G401.6 (cell line): ENCODE data around the gene SPANXN1.
"Not testable (repeated sequence)": the region's sequence is repeated elsewhere in the genome, so short reads cannot be mapped to it uniquely, and the experiment has no call there.

Source experiments
- FAIRE-seq: peaks from 2 replicates; lab custom pipeline; 2012; peaks lifted over from hg19 to GRCh38; lab: Jason Lieb, UNC

Gene SPANXN1, protein sequence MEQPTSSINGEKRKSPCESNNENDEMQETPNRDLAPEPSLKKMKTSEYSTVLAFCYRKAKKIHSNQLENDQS

DNA sequence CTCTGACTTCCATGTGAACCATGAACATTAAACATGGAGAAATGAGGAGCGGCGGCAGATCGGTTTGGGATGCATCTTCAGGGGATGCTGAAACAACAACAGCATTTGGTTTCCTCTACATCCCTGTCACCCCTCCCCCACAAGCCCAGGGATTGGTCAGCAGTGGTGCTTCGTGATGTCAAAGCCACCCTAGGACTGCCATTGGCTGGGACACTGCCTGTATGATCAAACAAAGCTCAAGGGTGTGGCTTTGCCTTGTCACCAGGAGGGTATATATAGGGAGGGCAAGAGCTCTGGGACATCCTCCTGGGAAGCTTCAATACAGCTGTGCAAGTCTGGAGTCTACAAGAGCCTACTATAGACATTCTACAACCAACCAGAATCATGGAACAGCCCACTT is at the start of gene SPANXN1:
Gene SPANXN1 (plus strand): TSS at position 301 of the 400 bp plus-strand sequence. CDS start 84 bp downstream, at position 385.
- FAIRE-seq = not testable (repeated sequence)

DNA sequence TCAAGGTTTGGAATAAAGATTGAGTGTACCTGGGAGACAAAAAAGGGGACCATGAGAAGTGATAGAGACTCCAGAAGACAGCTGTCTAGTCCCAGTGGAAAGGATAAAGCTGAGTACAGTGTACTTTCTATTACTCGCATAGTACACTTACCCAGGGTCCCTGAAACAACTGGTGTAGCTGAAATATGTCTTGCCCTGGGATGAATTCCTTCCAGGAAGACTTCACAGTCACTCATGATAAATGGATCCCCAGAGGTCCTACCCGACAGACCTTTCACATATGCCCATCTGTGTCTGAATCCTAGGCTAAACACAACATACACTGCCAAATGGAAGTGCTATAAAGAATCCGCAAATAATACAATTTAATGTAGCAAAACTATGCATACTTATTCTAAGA is 48.2 kb upstream of the SPANXN1 start:
- no peak for FAIRE-seq

DNA sequence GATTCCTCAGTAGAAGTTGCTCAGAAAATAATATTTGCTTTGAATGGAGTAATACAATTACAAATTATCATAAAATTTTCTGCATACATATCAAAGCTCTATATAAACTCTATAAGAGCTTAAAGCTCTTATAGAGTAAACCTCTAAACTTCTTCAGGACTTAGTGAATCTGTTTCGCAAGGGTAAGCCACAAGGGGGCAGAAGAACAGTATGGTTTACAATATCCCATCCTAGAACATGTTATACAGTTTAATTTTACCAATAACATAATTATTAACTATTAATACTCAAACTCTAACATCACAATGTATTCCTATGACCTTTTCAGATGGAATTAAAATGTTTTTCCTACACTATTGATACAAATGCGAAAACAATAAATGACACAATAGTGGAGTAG is 33.8 kb upstream of the SPANXN1 start:
- peak; percentile 75 for FAIRE-seq

DNA sequence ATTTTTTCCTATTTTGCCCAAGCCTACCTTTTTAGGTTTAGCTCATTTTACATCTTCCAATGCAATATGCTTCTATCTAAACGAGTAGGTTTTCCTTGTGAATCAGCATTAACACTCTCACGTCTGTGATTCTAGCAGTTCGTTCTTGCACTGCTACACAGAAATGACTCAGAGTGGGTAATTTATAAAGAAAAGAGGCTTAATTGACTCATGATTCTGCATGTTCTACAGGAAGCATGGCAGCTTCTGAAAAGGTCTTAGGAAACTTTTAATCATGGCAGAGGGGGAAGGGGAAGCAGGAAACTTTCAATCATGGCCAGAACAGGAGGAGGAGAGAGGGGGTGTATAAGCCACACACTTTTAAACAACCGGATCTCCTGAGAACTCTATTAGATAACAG is 44.9 kb downstream of the SPANXN1 start:
- FAIRE-seq = no peak
